ENCODE results near the gene CARHSP1. TPM values are rescaled to one million over a fixed set of nuclear protein-coding genes. Genes with fewer than 3 reads are reported as not detected.

The CARHSP1 gene
- total RNA-seq, 1 donor from 2014 or later = 61.5 TPM

DNA sequence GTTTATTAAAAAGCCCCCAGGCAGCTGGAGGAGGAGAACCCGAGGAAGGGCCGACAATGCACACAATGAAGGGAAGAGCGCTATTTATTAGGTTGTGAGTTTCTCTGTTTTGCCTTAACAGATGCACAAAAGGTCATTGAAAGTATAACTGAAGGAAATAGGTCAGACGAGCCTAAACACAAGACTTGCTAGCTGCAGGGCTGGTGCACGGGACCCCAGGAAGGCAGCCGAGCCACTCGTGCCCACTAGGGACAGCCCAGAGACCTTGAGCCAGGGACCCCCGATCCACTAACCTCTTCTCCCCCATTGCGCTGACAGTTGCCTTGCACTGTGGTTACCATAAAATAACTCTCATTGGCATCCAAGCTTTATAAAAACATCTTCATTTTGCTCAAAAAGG is 24.6 kb upstream of the CARHSP1 start:
- peaks cover 12% of the 10 kb centered on the region for H3K4me1 ChIP-seq (ENCODE audit: insufficient read depth, low read length)
- Mint-ChIP-seq H3K27ac (ENCODE audit: unreplicated experiment) (no peak overlapping the region), H3K4me1 (ENCODE audit: low read depth, unreplicated experiment) (no peaks in the 10 kb centered on the region), H3K9me3 (ENCODE audit: unreplicated experiment) (no peaks in the 10 kb centered on the region), H3K36me3 (ENCODE audit: low read depth, unreplicated experiment) (peaks cover 20% of the 10 kb centered on the region), H3K27me3 (ENCODE audit: low read depth, unreplicated experiment) (no peaks in the 10 kb centered on the region), H3K4me3 (ENCODE audit: unreplicated experiment) (no peak overlapping the region)
- H3K36me3 ChIP-seq (ENCODE audit: insufficient read depth, low read length) = peaks cover 47% of the 10 kb centered on the region
- DNase-seq (ENCODE audit: low read depth) (no peak), FAIRE-seq (no peak)
- H3K79me2 ChIP-seq (ENCODE audit: insufficient read depth, low read length) = no peaks in the 10 kb centered on the region
- H3K9me3 ChIP-seq (ENCODE audit: insufficient read depth, low read depth, low read length) = no peaks in the 10 kb centered on the region
- H3K9ac ChIP-seq (ENCODE audit: low read length) = no peak overlapping the region
- H3K27me3 ChIP-seq (ENCODE audit: insufficient read depth, low read length) = no peaks in the 10 kb centered on the region
- H2AFZ ChIP-seq (ENCODE audit: low read depth, low read length) = no peak overlapping the region
- no peak overlapping the region for H3K4me3 ChIP-seq (ENCODE audit: insufficient read depth, low read depth, low read length)
- no peak overlapping the region for H3K4me2 ChIP-seq (ENCODE audit: low read length)
- no peak for TF ChIP-seq EZH2 (IDR thresholded peaks at IDR 0.05; ENCODE audit: insufficient read depth, low read length)
- TF ChIP-seq, protein P1, sequence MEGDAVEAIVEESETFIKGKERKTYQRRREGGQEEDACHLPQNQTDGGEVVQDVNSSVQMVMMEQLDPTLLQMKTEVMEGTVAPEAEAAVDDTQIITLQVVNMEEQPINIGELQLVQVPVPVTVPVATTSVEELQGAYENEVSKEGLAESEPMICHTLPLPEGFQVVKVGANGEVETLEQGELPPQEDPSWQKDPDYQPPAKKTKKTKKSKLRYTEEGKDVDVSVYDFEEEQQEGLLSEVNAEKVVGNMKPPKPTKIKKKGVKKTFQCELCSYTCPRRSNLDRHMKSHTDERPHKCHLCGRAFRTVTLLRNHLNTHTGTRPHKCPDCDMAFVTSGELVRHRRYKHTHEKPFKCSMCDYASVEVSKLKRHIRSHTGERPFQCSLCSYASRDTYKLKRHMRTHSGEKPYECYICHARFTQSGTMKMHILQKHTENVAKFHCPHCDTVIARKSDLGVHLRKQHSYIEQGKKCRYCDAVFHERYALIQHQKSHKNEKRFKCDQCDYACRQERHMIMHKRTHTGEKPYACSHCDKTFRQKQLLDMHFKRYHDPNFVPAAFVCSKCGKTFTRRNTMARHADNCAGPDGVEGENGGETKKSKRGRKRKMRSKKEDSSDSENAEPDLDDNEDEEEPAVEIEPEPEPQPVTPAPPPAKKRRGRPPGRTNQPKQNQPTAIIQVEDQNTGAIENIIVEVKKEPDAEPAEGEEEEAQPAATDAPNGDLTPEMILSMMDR (IDR thresholded peaks at IDR 0.05; ENCODE audit: insufficient read depth, low read depth, low read length) = no peak
- H3K27ac ChIP-seq (ENCODE audit: low read depth, low read length) = no peak overlapping the region
- H4K20me1 ChIP-seq (ENCODE audit: insufficient read depth, low read length) = peaks cover 51% of the 10 kb centered on the region

DNA sequence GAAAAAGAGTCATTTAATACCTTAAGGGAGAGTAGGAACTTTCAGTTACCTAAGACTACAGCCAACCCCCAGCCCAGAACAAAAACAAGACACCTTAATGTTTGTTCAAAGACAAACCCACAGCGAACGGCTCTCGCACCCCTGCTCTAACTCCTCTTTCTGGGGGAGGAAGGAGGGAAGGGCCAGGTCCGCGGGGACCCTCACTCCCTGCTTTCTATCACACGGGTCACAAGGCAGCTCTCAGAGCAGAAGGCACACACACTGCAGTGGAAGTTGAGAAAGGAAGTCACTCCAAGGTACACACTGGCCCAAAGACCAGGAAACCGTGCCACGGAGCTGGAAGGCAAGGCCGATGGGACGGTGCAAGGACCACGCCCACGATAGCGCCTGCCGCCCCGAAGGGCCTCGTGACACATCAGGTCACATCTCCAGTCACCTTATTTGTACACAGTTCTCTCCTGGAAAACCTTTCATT is 23.3 kb upstream of the CARHSP1 start:
- Histone ChIP-seq H2AFZ (ENCODE audit: low read depth, low read length) (no peak overlapping the region), H4K20me1 (ENCODE audit: insufficient read depth, low read length) (peaks cover 61% of the 10 kb centered on the region), H3K4me3 (ENCODE audit: insufficient read depth, low read depth, low read length) (no peak overlapping the region), H3K79me2 (ENCODE audit: insufficient read depth, low read length) (no peaks in the 10 kb centered on the region), H3K27me3 (ENCODE audit: insufficient read depth, low read length) (no peaks in the 10 kb centered on the region), H3K27ac (ENCODE audit: low read depth, low read length) (no peak overlapping the region), H3K9ac (ENCODE audit: low read length) (peak overlapping the region; percentile 42), H3K9me3 (ENCODE audit: insufficient read depth, low read depth, low read length) (no peaks in the 10 kb centered on the region), H3K4me2 (ENCODE audit: low read length) (no peak overlapping the region), H3K4me1 (ENCODE audit: insufficient read depth, low read length) (peaks cover 19% of the 10 kb centered on the region), H3K36me3 (ENCODE audit: insufficient read depth, low read length) (peaks cover 38% of the 10 kb centered on the region)
- FAIRE-seq (no peak), DNase-seq (ENCODE audit: low read depth) (no peak)
- peaks cover 23% of the 10 kb centered on the region for H3K36me3 Mint-ChIP-seq (ENCODE audit: low read depth, unreplicated experiment)
- H3K27me3 Mint-ChIP-seq (ENCODE audit: low read depth, unreplicated experiment) = no peaks in the 10 kb centered on the region
- peaks cover 4% of the 10 kb centered on the region for H3K4me1 Mint-ChIP-seq (ENCODE audit: low read depth, unreplicated experiment)
- TF ChIP-seq, protein P1 (IDR thresholded peaks at IDR 0.05; ENCODE audit: insufficient read depth, low read depth, low read length) = no peak
- no peak for TF ChIP-seq EZH2 (IDR thresholded peaks at IDR 0.05; ENCODE audit: insufficient read depth, low read length)
- no peak overlapping the region for H3K27ac Mint-ChIP-seq (ENCODE audit: unreplicated experiment)
- no peak overlapping the region for H3K4me3 Mint-ChIP-seq (ENCODE audit: unreplicated experiment)
- H3K9me3 Mint-ChIP-seq (ENCODE audit: unreplicated experiment) = no peaks in the 10 kb centered on the region

DNA sequence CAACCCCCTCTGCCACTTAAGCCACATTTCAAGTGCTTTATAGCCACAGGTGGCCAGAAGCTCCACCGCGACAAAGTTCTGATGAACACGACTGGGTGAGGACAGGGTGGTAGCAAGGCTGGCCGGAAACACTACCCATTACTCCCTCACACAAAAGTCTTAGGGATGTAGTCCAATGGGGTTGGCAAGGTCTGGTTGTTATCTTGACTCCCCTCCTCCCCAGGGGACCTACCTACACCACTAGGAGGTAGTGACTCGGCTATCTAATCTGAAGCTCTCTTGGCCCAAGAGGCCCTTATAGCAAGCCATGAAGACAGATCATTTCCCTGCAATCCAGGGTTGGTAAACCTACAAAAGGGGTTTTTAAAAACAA is 21.7 kb upstream of the CARHSP1 start:
- Mint-ChIP-seq H3K4me1 (ENCODE audit: low read depth, unreplicated experiment) (peaks cover 17% of the 10 kb centered on the region), H3K36me3 (ENCODE audit: low read depth, unreplicated experiment) (peaks cover 28% of the 10 kb centered on the region), H3K27ac (ENCODE audit: unreplicated experiment) (no peak overlapping the region), H3K27me3 (ENCODE audit: low read depth, unreplicated experiment) (no peaks in the 10 kb centered on the region), H3K9me3 (ENCODE audit: unreplicated experiment) (no peaks in the 10 kb centered on the region), H3K4me3 (ENCODE audit: unreplicated experiment) (no peak overlapping the region)
- Histone ChIP-seq H3K9me3 (ENCODE audit: insufficient read depth, low read depth, low read length) (no peaks in the 10 kb centered on the region), H3K27me3 (ENCODE audit: insufficient read depth, low read length) (no peaks in the 10 kb centered on the region), H3K9ac (ENCODE audit: low read length) (no peak overlapping the region), H3K27ac (ENCODE audit: low read depth, low read length) (no peak overlapping the region), H2AFZ (ENCODE audit: low read depth, low read length) (no peak overlapping the region), H3K79me2 (ENCODE audit: insufficient read depth, low read length) (no peaks in the 10 kb centered on the region), H3K4me3 (ENCODE audit: insufficient read depth, low read depth, low read length) (no peak overlapping the region), H4K20me1 (ENCODE audit: insufficient read depth, low read length) (peaks cover 75% of the 10 kb centered on the region), H3K4me1 (ENCODE audit: insufficient read depth, low read length) (peaks cover 33% of the 10 kb centered on the region), H3K4me2 (ENCODE audit: low read length) (no peak overlapping the region), H3K36me3 (ENCODE audit: insufficient read depth, low read length) (peaks cover 26% of the 10 kb centered on the region)
- DNase-seq (ENCODE audit: low read depth) (no peak), FAIRE-seq (no peak)
- no peak for TF ChIP-seq EZH2 (IDR thresholded peaks at IDR 0.05; ENCODE audit: insufficient read depth, low read length)
- TF ChIP-seq, protein P1 (IDR thresholded peaks at IDR 0.05; ENCODE audit: insufficient read depth, low read depth, low read length) = no peak
